HG03575 (cell line): ENCODE data around the gene MRTFA.
"Not testable (repeated sequence)": the region's sequence is repeated elsewhere in the genome, so short reads cannot be mapped to it uniquely, and the experiment has no call there.

ENCODE experiments used
- ATAC-seq: cut with Tn5 transposase; IDR thresholded peaks from one replicate; pipeline ENCODE4 v1.9.1; 2021; ENCODE audit not compliant: unreplicated experiment, insufficient number of reproducible peaks, low FRiP score; ENCODE audit errors: extremely low read depth

The MRTFA gene

GRCh38 chr22:40512426-40513136, 123.9 kb downstream of the MRTFA start:
- ATAC-seq: no peak

- ATAC-seq: no peak
These were observed 124.9 kb downstream of the MRTFA start for GRCh38 chr22:40511604-40512003.

- no peak for ATAC-seq
These were observed 125.7 kb downstream of the MRTFA start for GRCh38 chr22:40510631-40511364.

GRCh38 chr22:40509401-40510134, 127.0 kb downstream of the MRTFA start:
- no peak for ATAC-seq

- ATAC-seq: not testable (repeated sequence)
These were observed 128.5 kb downstream of the MRTFA start for GRCh38 chr22:40508046-40508445.

- no peak for ATAC-seq
These were observed 129.0 kb downstream of the MRTFA start for GRCh38 chr22:40507491-40507890.

GRCh38 chr22:40506762-40507161, 129.8 kb downstream of the MRTFA start:
- no peak for ATAC-seq

- no peak for ATAC-seq
These were observed 132.0 kb downstream of the MRTFA start for GRCh38 chr22:40504285-40505249.

- ATAC-seq: no peak
These were observed 133.6 kb downstream of the MRTFA start for GRCh38 chr22:40502919-40503318.

- ATAC-seq: not testable (repeated sequence)
These were observed 136.1 kb downstream of the MRTFA start for GRCh38 chr22:40500465-40500786.

- no peak for ATAC-seq
These were observed 137.3 kb downstream of the MRTFA start for GRCh38 chr22:40499209-40499623.

GRCh38 chr22:40498420-40499208, 137.9 kb downstream of the MRTFA start:
- no peak for ATAC-seq

- ATAC-seq: no peak
These were observed 143.1 kb downstream of the MRTFA start for GRCh38 chr22:40493441-40493840.

GRCh38 chr22:40491990-40492631, 144.4 kb downstream of the MRTFA start:
- peak; percentile 59 for ATAC-seq

GRCh38 chr22:40487663-40488249, 148.8 kb downstream of the MRTFA start:
- no peak for ATAC-seq

GRCh38 chr22:40486962-40487602, 149.4 kb downstream of the MRTFA start:
- no peak for ATAC-seq
